Retinal pigment epithelial cell (primary cell): ENCODE data around the gene ULK1.

Source experiments
- DNase-seq: peaks from one replicate; pipeline ENCODE4 v3.0.0-alpha.2; 2010; ENCODE audit warnings: low read depth
- H3K4me3 ChIP-seq: 2 replicates; pipeline ENCODE4 v1.5.1; 2011; ENCODE audit warnings: mild to moderate bottlenecking, low read length, control low read depth, moderate library complexity
- CTCF ChIP-seq: conservative IDR thresholded peaks from 2 replicates; pipeline ENCODE4 v1.5.1; 2011; ENCODE audit warnings: low read depth, low read length, control low read depth, inconsistent platforms

ULK1 gene

GRCh38 chr12:131907379-131908091 is 13.1 kb downstream of the ULK1 start:
- no peak for DNase-seq
- TF ChIP-seq CTCF, result no peak
- H3K4me3 ChIP-seq, result no peak overlapping the region

GRCh38 chr12:131908092-131909080 is 14.0 kb downstream of the ULK1 start:
- no peak overlapping the region for H3K4me3 ChIP-seq
- DNase-seq, result no peak
- no peak for TF ChIP-seq CTCF

GRCh38 chr12:131909081-131909751 is 14.8 kb downstream of the ULK1 start:
- H3K4me3 ChIP-seq, result no peak overlapping the region
- TF ChIP-seq CTCF, result no peak
- DNase-seq, result no peak

GRCh38 chr12:131909752-131910219 is 15.4 kb downstream of the ULK1 start:
- no peak overlapping the region for H3K4me3 ChIP-seq
- TF ChIP-seq CTCF, result no peak
- no peak for DNase-seq

GRCh38 chr12:131910302-131911027 is 16.0 kb downstream of the ULK1 start:
- TF ChIP-seq CTCF, result no peak
- no peak for DNase-seq
- no peak overlapping the region for H3K4me3 ChIP-seq

GRCh38 chr12:131911028-131911650 is 16.7 kb downstream of the ULK1 start:
- TF ChIP-seq CTCF, result no peak
- H3K4me3 ChIP-seq, result no peak overlapping the region
- no peak for DNase-seq
